IMR-90 (cell line): ENCODE results near the gene DIP2C. TPM values are rescaled to one million over a fixed set of nuclear protein-coding genes. Genes with fewer than 3 reads are reported as not detected.

ENCODE experiments used
- ATAC-seq: fragments of 200-7000 bp; cut with Tn5 transposase; 2 replicates; pipeline ENCODE4 v1.9.1; 2020; ENCODE audit warnings: low read depth, mild to moderate bottlenecking, moderate library complexity
- BruUV-seq: library from RNA; stranded (reverse); fragments of 400-500 nt; replicated peaks from 2 replicates; lab custom pipeline; 2021; lab: Mats Ljungman, UMichigan
- CTCF ChIA-PET: fragments of 300-600 bp; formaldehyde crosslinking; extraction: SDS; loops from one replicate; lab custom pipeline; 2021; ENCODE audit warnings: antibody characterized with exemption; lab: Yijun Ruan, JAX
- POLR2A ChIA-PET: fragments of 300-600 bp; sonication (Branson Sonifier 250); formaldehyde crosslinking; loops from one replicate; lab custom pipeline; 2022; ENCODE audit warnings: antibody characterized with exemption; ENCODE audit not compliant: unreplicated experiment; lab: Charles Lee
- DNase-seq: peaks from one replicate; pipeline ENCODE4 v3.0.0; 2013
- H2AFZ ChIP-seq: replicated peaks from 2 replicates; pipeline ENCODE3; 2013; ENCODE audit warnings: low read length, mild to moderate bottlenecking; ENCODE audit not compliant: poor library complexity
- H2AK5ac ChIP-seq: 2 replicates; pipeline ENCODE4 v1.6.1; 2013; ENCODE audit warnings: low read depth, low read length, inconsistent platforms
- H2AK9ac ChIP-seq: replicated peaks from 2 replicates; pipeline ENCODE3; 2013; ENCODE audit warnings: mild to moderate bottlenecking, low read depth, low read length, moderate library complexity; ENCODE audit not compliant: poor library complexity
- H2BK120ac ChIP-seq: 2 replicates; pipeline ENCODE4 v1.6.1; 2013; ENCODE audit warnings: low read depth, low read length, inconsistent platforms
- H2BK15ac ChIP-seq: 3 replicates; pipeline ENCODE4 v1.6.1; 2013; ENCODE audit warnings: low read depth, low read length, inconsistent platforms
- H2BK20ac ChIP-seq: 2 replicates; pipeline ENCODE4 v1.6.1; 2013; ENCODE audit warnings: low read depth, mild to moderate bottlenecking, inconsistent platforms, low read length, moderate library complexity
- H2BK5ac ChIP-seq: 2 replicates; pipeline ENCODE4 v1.6.1; 2013; ENCODE audit warnings: mild to moderate bottlenecking, low read depth, low read length, inconsistent platforms; ENCODE audit not compliant: poor library complexity, severe bottlenecking
- H3K14ac ChIP-seq: replicated peaks from 2 replicates; pipeline ENCODE4 v1.6.1; 2013; ENCODE audit warnings: low read depth, low read length, inconsistent platforms
- H3K18ac ChIP-seq: 2 replicates; pipeline ENCODE4 v1.6.1; 2013; ENCODE audit warnings: low read depth, low read length, control low read depth
- H3K23ac ChIP-seq: 2 replicates; pipeline ENCODE4 v1.6.1; 2013; ENCODE audit warnings: low read depth, low read length, inconsistent platforms
- H3K27ac ChIP-seq: 2 replicates; pipeline ENCODE4 v1.5.1; 2013; ENCODE audit warnings: mild to moderate bottlenecking, control low read depth, low read length; ENCODE audit not compliant: insufficient read depth
- H3K27me3 ChIP-seq: 2 replicates; pipeline ENCODE4 v1.6.1; 2013; ENCODE audit warnings: low read length; ENCODE audit not compliant: control insufficient read depth, insufficient read depth
- H3K36me3 ChIP-seq: 2 replicates; pipeline ENCODE4 v1.6.1; 2013; ENCODE audit warnings: low read length, mixed read lengths; ENCODE audit not compliant: control insufficient read depth, insufficient read depth
- H3K4ac ChIP-seq: 2 replicates; pipeline ENCODE4 v1.6.1; 2013; ENCODE audit warnings: low read depth, low read length, inconsistent platforms
- H3K4me1 ChIP-seq: 2 replicates; pipeline ENCODE4 v1.6.1; 2013; ENCODE audit warnings: low read length, mixed read lengths; ENCODE audit not compliant: control insufficient read depth, insufficient read depth
- H3K4me2 ChIP-seq: 2 replicates; pipeline ENCODE4 v1.6.1; 2013; ENCODE audit warnings: low read depth, mild to moderate bottlenecking, control low read depth, low read length, moderate library complexity
- H3K4me3 ChIP-seq: 2 replicates; pipeline ENCODE4 v1.5.1; 2013; ENCODE audit warnings: low read depth, mild to moderate bottlenecking, control low read depth, low read length, moderate library complexity; ENCODE audit not compliant: insufficient read depth
- H3K56ac ChIP-seq: 2 replicates; pipeline ENCODE4 v1.6.1; 2013; ENCODE audit warnings: low read length, inconsistent platforms; ENCODE audit not compliant: insufficient read depth; ENCODE audit errors: extremely low read depth
- H3K79me1 ChIP-seq, 2 experiments: 2 replicates each; pipeline ENCODE4 v1.6.1; 2013; ENCODE audit warnings: low read length in 2 of 2, inconsistent platforms in 1 of 2, low read depth in 1 of 2
- H3K9ac ChIP-seq: 2 replicates; pipeline ENCODE4 v1.6.1; 2013; ENCODE audit warnings: low read depth, low read length, control low read depth
- H3K9me1 ChIP-seq: 2 replicates; pipeline ENCODE4 v1.6.1; 2013; ENCODE audit warnings: low read length, inconsistent platforms; ENCODE audit not compliant: insufficient read depth
- H3K9me3 ChIP-seq: 2 replicates; pipeline ENCODE4 v1.6.1; 2013; ENCODE audit warnings: low read length; ENCODE audit not compliant: control insufficient read depth, insufficient read depth
- H4K20me1 ChIP-seq: 2 replicates; pipeline ENCODE4 v1.6.1; 2013; ENCODE audit warnings: low read length, inconsistent platforms; ENCODE audit not compliant: insufficient read depth
- H4K5ac ChIP-seq: 2 replicates; pipeline ENCODE4 v1.6.1; 2013; ENCODE audit warnings: mild to moderate bottlenecking, low read depth, low read length, control low read depth
- H4K8ac ChIP-seq, 2 experiments: 2 replicates each; pipeline ENCODE4 v1.6.1; 2013; ENCODE audit warnings: low read depth in 2 of 2, low read length in 2 of 2, control low read depth in 1 of 2, inconsistent platforms in 1 of 2
- H4K91ac ChIP-seq: 2 replicates; pipeline ENCODE4 v1.6.1; 2013; ENCODE audit warnings: low read depth, low read length, inconsistent platforms; ENCODE audit not compliant: insufficient read depth
- BHLHE40 ChIP-seq: fragments of 150-350 bp; IDR thresholded peaks from 2 replicates; pipeline ENCODE4 v1.6.1; 2016; ENCODE audit warnings: mild to moderate bottlenecking, low read depth, low read length
- CEBPB ChIP-seq: IDR thresholded peaks from 2 replicates; pipeline ENCODE4 v1.6.1; 2012; ENCODE audit warnings: low read depth, low read length, improper control_type of control experiment
- CHD1 ChIP-seq: IDR thresholded peaks from 2 replicates; pipeline ENCODE4 v1.6.1; 2012; ENCODE audit warnings: low read depth, low read length, improper control_type of control experiment
- CTCF ChIP-seq: conservative IDR thresholded peaks from 2 replicates; pipeline ENCODE4 v1.5.1; 2012; ENCODE audit warnings: mild to moderate bottlenecking, low read depth, low read length, improper control_type of control experiment
- ELK1 ChIP-seq: fragments of 150-350 bp; IDR thresholded peaks from 2 replicates; pipeline ENCODE4 v1.6.1; 2016; ENCODE audit warnings: low read depth, mild to moderate bottlenecking, low read length, moderate library complexity, borderline replicate concordance
- FOS ChIP-seq: fragments of 150-350 bp; IDR thresholded peaks from 2 replicates; pipeline ENCODE4 v1.6.1; 2016; ENCODE audit warnings: low read depth, low read length
- MAFK ChIP-seq: IDR thresholded peaks from 2 replicates; pipeline ENCODE4 v1.6.1; 2012; ENCODE audit warnings: low read depth, low read length, improper control_type of control experiment
- MAZ ChIP-seq: IDR thresholded peaks from 2 replicates; pipeline ENCODE4 v1.6.1; 2012; ENCODE audit warnings: low read depth, mild to moderate bottlenecking, low read length, improper control_type of control experiment, moderate library complexity, borderline replicate concordance
- MXI1 ChIP-seq: IDR thresholded peaks from 2 replicates; pipeline ENCODE4 v1.6.1; 2012; ENCODE audit warnings: low read depth, mild to moderate bottlenecking, low read length, moderate library complexity, borderline replicate concordance
- NFE2L2 ChIP-seq: fragments of 150-350 bp; IDR thresholded peaks from 2 replicates; pipeline ENCODE4 v1.6.1; 2016; ENCODE audit warnings: low read depth, mild to moderate bottlenecking, low read length
- POLR2A ChIP-seq: IDR thresholded peaks from 2 replicates; pipeline ENCODE4 v1.6.1; 2012; ENCODE audit warnings: mild to moderate bottlenecking, low read depth, low read length
- RAD21 ChIP-seq: IDR thresholded peaks from 2 replicates; pipeline ENCODE4 v1.6.1; 2012; ENCODE audit warnings: low read length, improper control_type of control experiment
- RCOR1 ChIP-seq: IDR thresholded peaks from 2 replicates; pipeline ENCODE4 v1.6.1; 2012; ENCODE audit warnings: mild to moderate bottlenecking, low read length, improper control_type of control experiment; ENCODE audit not compliant: insufficient replicate concordance
- RFX5 ChIP-seq: IDR thresholded peaks from 2 replicates; pipeline ENCODE4 v1.8.0; 2012; ENCODE audit warnings: low read depth, mild to moderate bottlenecking, low read length, moderate library complexity
- SMC3 ChIP-seq: fragments of 150-350 bp; IDR thresholded peaks from 2 replicates; pipeline ENCODE4 v1.6.1; 2016; ENCODE audit warnings: low read depth, mild to moderate bottlenecking, antibody characterized with exemption, low read length, moderate library complexity
- USF2 ChIP-seq: fragments of 150-350 bp; IDR thresholded peaks from 2 replicates; pipeline ENCODE4 v1.6.1; 2017; ENCODE audit warnings: mild to moderate bottlenecking, antibody characterized with exemption, low read length, low read depth
- WGBS, 2 experiments: methylation state at CpG; one replicate each; pipeline versions ENCODE4 v1.1.5 to v1.1.7; 2013; ENCODE audit warnings: missing lambda C conversion rate in 2 of 2; ENCODE audit not compliant: insufficient read length in 1 of 2; ENCODE audit errors: extremely low coverage in 2 of 2; 5-methylcytosine and 5-hydroxymethylcytosine counted together
- dilution Hi-C: fragments of 300-500 bp; cut with HindIII; formaldehyde crosslinking; loops from one replicate; pipeline ENCODE4 v1.14.3; 2018; ENCODE audit warnings: low sequenced_read_pairs; ENCODE audit not compliant: unreplicated experiment
- in situ Hi-C: fragments of 300-500 bp; cut with MboI; formaldehyde crosslinking; loops from 3 replicates; pipeline ENCODE4 v1.14.3; 2019; ENCODE audit warnings: low sequenced_read_pairs, inconsistent platforms, mixed read lengths
- intact Hi-C: fragments of 100-400 bp; cut with micrococcal nuclease; formaldehyde crosslinking; loops from 2 replicates; pipeline ENCODE4 v1.10.0; 2022
- polyA plus RNA-seq, 3 experiments: library from polyadenylated mRNA; depleted of rRNA; stranded (reverse); fragments of >200 nt; gene quantifications; 2 replicates each; pipeline ENCODE4 v1.2.3, GENCODE V29; 2012; ENCODE audit warnings: low replicate concordance in 1 of 3
- total RNA-seq: library from RNA; depleted of rRNA; stranded (reverse); fragments of >200 nt; gene quantifications from 2 replicates; pipeline ENCODE4 v1.2.3, GENCODE V29; 2012

DIP2C gene
- total and polyA plus RNA-seq, 2 of the 4 experiments (the other 2 are of a cell fraction) = 8.6 to 17.3 TPM

- dilution Hi-C loops (no loop called here), intact Hi-C loops (no loop called here), in situ Hi-C loops (no loop called here)
- no peak overlapping the region for H2BK120ac ChIP-seq
- ChIA-PET CTCF (no interaction called here), POLR2A (no interaction called here)
- no peak overlapping the region for H2AK9ac ChIP-seq
- no peaks in the 10 kb centered on the region for H3K27me3 ChIP-seq
- no peak for TF ChIP-seq MAZ
- no peak for TF ChIP-seq BHLHE40
- TF ChIP-seq FOS = no peak
- TF ChIP-seq MAFK = no peak
- TF ChIP-seq SMC3 = no peak
- TF ChIP-seq RAD21 = no peak
- no peak for TF ChIP-seq MXI1
- no peak for TF ChIP-seq CHD1
- TF ChIP-seq NFE2L2 = no peak
- TF ChIP-seq RCOR1 = no peak
- no peak for TF ChIP-seq ELK1
- no peak for TF ChIP-seq POLR2A
- no peak for TF ChIP-seq CTCF
- TF ChIP-seq CEBPB = no peak
- TF ChIP-seq USF2 = no peak
- TF ChIP-seq RFX5 = no peak
- no peak overlapping the region for H3K9ac ChIP-seq
- peaks cover 9% of the 10 kb centered on the region for H3K4me1 ChIP-seq
- H2BK5ac ChIP-seq = no peak overlapping the region
- no peak overlapping the region for H3K56ac ChIP-seq
- no peak overlapping the region for H4K8ac ChIP-seq
- BruUV-seq = no TSS peak
- no peak overlapping the region for H2AFZ ChIP-seq
- H3K23ac ChIP-seq = no peak overlapping the region
- no peak overlapping the region for H3K4ac ChIP-seq
- H3K4me3 ChIP-seq = no peak overlapping the region
- no peak overlapping the region for H2AK5ac ChIP-seq
- no peak for DNase-seq
- no peaks in the 10 kb centered on the region for H3K36me3 ChIP-seq
- H4K20me1 ChIP-seq = peaks cover 79% of the 10 kb centered on the region
- ATAC-seq = no peak
- WGBS, 2 experiments = 94% methylated on average over 13 of the region's 24 CpGs; no CpG with 5 or more reads in 1 of the 2 experiments
- no peak overlapping the region for H2BK15ac ChIP-seq
- peaks cover 14% of the 10 kb centered on the region for H3K9me1 ChIP-seq
- H3K14ac ChIP-seq = no peak overlapping the region
- H2BK20ac ChIP-seq = no peak overlapping the region
- H4K91ac ChIP-seq = no peak overlapping the region
- H4K5ac ChIP-seq = no peak overlapping the region
- H3K18ac ChIP-seq = no peak overlapping the region
- H3K9me3 ChIP-seq = no peaks in the 10 kb centered on the region
- peaks cover 26 to 64% of the 10 kb centered on the region in 2 experiments for H3K79me1 ChIP-seq
- H3K27ac ChIP-seq = no peak overlapping the region
- no peak overlapping the region for H3K4me2 ChIP-seq
Measured at GRCh38 chr10:672203-672602, 17.3 kb downstream of the DIP2C start.
